ENCODE measurements around the gene ADSS1.

DNA sequence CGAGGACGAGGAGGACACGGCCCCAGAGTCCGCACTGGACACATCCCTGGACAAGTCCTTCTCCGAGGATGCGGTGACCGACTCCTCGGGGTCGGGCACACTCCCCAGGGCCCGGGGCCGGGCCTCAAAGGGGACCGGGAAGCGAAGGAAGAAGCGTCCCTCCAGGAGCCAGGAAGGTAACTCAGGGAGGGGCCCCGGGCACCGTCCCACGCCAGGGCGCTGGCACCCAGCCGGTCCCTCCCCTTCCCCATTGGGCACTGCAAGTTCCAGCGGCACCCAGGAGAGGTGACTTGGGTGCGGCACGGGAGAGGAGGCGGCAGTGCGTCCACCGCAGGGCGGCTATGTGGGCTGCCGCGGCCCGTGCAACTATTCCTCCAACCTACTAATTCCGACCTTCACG lies 9.3 kb upstream of the ADSS1 start:
- TF ChIP-seq, protein P1, sequence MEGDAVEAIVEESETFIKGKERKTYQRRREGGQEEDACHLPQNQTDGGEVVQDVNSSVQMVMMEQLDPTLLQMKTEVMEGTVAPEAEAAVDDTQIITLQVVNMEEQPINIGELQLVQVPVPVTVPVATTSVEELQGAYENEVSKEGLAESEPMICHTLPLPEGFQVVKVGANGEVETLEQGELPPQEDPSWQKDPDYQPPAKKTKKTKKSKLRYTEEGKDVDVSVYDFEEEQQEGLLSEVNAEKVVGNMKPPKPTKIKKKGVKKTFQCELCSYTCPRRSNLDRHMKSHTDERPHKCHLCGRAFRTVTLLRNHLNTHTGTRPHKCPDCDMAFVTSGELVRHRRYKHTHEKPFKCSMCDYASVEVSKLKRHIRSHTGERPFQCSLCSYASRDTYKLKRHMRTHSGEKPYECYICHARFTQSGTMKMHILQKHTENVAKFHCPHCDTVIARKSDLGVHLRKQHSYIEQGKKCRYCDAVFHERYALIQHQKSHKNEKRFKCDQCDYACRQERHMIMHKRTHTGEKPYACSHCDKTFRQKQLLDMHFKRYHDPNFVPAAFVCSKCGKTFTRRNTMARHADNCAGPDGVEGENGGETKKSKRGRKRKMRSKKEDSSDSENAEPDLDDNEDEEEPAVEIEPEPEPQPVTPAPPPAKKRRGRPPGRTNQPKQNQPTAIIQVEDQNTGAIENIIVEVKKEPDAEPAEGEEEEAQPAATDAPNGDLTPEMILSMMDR (IDR thresholded peaks at IDR 0.05), result no peak
- TF ChIP-seq POLR2A (IDR thresholded peaks at IDR 0.05) (no peak), EP300 (IDR thresholded peaks at IDR 0.05) (no peak), POLR2AphosphoS5 (IDR thresholded peaks at IDR 0.05) (no peak)

Measured in suprapubic skin (tissue), 4 donors.